Activated T-cell treated with anti-CD3 and anti-CD28 coated beads, Interleukin-2, amount 50 U/mL, for 1 hour (primary cell): ENCODE data around the gene TERT.
"Not testable (repeated sequence)": the region's sequence is repeated elsewhere in the genome, so short reads cannot be mapped to it uniquely, and the experiment has no call there.

Experiments used
- DNase-seq: peaks from one replicate; pipeline ENCODE4 v3.0.0-alpha.2; 2020

Gene TERT

DNA sequence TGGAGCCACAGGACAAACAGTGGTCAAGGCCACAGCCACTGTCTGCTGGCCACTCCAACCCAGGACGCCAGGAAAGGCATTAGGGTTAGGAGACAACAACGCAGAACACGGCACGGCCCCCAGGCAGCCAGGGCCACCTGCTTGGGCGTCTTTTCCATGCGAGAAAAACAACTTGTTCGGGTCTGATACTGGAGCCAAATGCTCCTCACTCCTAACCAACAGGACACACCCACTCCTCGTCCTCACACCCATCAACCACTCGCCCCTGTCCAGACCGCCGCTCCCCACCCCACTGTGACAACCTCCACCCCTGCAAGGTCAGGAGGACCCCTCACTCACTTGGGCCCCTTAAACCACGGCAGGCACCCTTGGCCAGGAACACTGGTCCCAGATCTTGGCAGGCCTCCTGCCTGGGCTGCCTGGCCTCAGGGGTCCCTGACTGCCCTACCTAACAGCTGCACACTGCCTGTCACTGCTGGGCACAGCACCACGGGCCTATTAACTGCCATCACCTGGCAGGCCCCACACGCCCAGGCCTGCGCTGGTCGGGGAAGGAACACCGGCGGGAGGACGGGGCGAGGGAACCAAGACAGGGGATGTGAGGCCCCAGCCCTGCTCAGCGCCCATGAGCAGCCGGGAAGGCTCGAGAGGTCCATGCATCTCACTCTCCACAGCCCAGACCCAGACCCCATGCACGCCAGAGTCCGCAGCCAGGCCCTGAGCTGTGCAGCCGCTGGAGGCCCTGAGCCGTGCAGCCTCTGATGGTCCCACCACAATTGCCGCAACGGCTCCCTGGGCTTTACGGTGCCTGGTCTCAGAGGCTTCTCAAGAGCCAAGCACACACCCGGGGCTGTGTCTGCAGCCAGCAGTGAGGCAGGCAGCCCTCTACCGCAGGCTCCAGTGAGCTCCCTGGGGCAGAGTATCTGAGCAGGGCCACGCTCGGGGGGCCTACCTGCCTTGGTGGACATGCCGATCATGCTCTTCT lies 36.3 kb upstream of the TERT start:
- DNase-seq, result no peak

DNA sequence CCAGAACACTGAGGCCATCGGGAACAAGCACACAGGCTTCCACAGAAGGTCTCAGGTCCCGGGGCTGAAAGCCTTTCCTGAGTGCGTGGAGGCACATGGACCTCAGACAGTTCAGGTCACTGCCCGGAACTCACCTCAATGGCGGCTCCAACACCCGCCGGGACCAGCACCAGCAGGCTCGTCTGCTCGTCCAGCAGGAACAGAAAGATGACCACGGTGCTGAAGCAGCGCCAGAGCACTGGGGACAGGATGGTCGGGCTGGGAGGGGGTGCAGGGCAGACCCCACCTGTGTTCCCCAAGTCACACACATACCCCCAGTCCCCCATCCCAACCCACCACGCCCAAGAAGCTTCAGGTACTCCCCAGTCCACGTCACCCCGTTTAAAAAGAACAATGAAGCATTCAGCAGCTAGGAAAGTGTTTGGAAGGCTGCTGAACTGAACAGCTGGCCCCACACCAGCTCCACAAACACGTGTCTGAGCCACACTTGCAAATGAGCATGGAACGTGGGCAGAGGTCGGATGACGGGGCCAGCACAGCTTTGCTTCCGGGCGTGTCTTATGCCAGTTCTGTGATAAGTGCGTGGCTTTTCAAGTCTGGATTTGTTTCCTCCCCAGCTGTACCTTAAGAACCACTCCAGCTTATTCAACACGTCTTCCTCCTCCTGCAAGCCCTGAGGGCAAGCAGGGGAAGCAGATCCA lies 35.4 kb upstream of the TERT start:
- DNase-seq, result no peak

GRCh38 chr5:1329111-1329579 lies 34.3 kb upstream of the TERT start:
- no peak for DNase-seq

- not testable (repeated sequence) for DNase-seq
Measured at GRCh38 chr5:1328237-1329110, 33.6 kb upstream of the TERT start.

GRCh38 chr5:1326901-1327756 lies 32.3 kb upstream of the TERT start:
- peak; percentile 4 for DNase-seq

- not testable (repeated sequence) for DNase-seq
Measured at GRCh38 chr5:1326532-1326875, 31.6 kb upstream of the TERT start.

DNA sequence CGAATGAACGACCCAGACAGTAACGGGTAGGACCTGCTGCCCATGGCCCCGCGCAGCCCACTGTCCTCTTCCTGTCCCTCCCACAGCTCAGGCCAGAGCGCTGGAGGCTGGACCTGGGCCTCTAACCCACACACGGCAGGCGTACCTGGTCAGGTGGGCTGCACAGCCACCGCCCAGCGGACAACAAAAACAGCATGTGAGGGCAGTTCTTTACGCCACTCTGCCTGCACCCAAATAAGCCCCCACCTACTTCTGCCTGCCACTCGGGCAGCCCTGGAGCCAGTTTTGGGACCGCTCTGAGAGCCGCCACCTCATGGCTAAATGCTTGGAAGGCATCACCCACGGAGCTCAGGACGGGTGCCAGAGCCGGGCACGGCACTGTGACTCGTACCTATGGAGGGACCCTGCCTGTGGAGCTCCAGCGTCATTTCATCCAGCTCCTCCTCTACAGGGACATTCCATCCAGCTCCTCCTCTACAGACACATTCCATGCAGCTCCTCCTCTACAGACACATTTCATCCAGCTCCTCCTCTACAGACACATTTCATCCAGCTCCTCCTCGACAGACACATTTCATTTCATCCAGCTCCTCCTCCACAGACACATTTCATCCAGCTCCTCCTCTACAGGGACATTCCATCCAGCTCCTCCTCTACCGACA lies 31.1 kb upstream of the TERT start:
- peak; percentile 11 for DNase-seq

- no peak for DNase-seq
Measured at GRCh38 chr5:1325191-1325741, 30.4 kb upstream of the TERT start.

DNA sequence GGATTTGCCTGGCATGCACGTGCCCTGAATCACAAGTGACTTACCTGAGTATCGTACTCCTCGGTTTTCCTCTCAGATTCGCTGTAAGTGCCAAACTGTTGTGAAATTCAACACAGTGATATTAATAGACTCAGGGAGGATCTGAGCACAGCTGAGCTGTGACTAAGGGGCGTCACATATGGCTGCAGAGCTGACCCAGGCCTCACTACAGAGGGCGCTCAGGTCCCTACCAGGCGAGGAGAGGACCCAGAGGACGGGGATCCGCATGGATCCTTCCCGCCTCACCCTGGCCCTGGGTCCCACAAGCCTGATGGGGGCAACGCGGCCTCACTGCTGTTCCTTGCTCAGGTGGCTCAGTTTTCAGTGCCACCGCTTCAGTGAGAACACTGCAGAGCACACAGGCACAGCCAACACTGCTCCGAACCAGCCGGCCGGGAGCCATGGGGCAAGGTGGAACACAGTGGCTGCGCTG lies 29.9 kb upstream of the TERT start:
- DNase-seq, result no peak

DNA sequence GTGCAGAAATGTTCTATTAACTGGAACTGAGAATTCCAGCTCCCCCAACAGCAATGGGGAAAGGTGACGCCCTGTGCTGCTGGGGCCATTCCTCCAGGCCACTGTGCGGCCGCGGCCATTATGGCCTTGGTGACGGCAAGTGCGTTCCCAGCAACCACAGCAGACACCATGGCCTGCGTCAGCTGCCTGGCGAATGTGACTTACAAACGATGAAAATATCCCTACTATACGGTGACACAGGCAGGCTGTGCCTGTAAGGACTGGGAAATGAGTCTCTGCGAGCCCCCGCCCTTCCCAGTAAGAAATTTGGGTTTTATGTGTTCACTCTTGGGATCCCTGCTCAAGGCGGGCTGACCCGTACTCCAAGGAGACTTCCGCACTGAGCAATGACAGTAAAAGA lies 29.4 kb upstream of the TERT start:
- DNase-seq, result peak; percentile 7

DNA sequence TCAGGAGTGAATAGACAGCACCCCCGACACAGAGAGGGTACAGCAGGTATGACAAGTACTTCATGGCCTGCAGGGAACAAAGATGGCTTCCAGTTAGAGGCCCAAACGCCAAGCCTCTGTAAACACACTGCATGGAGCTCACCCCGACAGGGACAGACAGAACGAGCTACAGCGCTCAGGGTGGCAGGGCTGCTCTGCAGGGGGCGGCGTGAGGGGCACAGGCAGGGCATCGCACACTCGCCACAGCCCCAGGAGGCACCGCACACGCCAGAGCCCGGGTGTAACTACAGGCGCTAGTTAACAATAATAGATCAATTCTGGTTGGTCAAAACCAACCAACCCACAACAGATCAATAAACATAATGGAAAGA lies 28.9 kb upstream of the TERT start:
- DNase-seq, result peak; percentile 10

DNA sequence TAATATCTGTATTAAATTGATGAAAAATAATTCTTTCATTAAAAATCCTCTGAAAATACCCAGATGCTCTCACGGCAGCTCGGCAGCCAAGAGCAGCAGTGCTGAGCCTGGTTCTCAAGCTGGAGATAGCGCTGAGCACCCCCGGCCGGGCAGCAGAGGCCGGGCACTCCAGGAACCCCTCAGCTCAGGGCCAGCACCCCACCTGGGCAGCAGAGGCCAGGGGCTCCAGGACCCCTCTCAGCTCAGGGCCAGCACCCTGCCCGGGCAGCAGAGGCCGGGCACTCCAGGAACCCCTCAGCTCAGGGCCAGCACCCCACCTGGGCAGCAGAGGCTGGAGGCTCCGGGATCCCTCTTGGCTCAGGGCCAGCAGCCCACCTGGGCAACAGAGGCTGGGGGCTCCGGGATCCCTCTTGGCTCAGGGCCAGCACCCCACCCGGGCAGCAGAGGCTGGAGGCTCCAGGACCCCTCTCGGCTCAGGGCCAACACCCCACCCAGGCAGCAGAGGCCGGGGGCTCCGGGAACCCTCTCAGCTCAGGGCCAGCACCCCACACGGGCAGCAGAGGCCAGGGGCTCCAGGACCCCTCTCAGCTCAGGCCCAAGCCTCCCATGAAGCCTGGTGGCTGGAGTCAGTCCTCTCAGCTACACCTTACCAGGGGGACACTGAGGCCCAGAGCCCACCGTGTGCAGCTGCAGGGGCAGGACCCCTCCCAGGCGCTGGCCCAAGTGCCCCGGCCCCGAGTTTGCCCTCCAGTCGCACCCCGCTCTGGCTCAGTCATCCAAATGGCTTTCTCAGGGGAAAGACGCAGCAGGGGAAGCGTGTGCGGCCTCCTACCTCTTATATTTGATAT lies 28.3 kb upstream of the TERT start:
- DNase-seq, result peak; percentile 10

- peak; percentile 15 for DNase-seq
Measured at GRCh38 chr5:1322036-1322900, 27.4 kb upstream of the TERT start.

GRCh38 chr5:1321576-1321975 lies 26.7 kb upstream of the TERT start:
- DNase-seq, result peak; percentile 10

DNA sequence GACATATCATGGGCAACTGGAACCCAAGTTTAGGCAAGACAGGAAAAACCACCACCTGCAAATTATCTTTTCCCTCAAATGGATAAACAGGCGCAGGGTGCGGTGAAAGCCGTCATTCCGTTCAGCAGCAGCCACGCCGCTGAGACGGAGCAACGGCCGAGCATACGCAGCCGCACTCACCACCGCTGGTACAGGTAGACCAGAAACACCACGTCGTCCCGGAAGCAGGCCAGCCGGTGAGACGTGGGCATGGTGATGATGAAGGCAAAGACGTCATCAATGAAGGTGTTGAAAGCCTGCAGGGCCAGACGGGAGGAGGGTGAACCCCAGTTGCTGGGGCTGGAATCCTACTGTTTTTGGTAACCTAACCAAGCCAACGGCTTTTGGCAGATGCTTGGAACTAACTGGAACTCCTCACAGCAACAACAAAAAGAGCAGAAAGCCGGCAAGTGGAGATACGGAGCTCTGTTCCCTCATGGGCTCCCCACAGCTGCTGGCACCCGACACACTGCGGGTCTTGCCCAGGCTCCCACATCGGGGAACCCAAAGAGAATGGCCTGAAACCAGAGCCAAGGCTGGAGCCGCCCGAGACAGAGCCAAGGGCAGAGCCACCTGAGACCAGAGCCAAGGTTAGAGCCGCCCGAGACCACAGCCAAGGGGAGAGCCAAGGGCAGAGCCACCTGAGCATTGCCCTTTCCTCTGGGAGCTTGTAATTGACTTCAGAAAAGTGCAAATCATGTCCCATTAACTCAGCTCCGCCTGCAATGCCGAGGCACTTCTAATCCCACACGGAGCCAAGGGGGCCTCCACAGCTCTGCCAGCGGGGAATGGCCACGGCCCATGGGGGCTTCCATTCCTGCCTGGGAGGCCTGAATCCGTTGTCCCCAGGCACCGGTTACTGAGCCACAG lies 25.8 kb upstream of the TERT start:
- DNase-seq, result peak; percentile 16

DNA sequence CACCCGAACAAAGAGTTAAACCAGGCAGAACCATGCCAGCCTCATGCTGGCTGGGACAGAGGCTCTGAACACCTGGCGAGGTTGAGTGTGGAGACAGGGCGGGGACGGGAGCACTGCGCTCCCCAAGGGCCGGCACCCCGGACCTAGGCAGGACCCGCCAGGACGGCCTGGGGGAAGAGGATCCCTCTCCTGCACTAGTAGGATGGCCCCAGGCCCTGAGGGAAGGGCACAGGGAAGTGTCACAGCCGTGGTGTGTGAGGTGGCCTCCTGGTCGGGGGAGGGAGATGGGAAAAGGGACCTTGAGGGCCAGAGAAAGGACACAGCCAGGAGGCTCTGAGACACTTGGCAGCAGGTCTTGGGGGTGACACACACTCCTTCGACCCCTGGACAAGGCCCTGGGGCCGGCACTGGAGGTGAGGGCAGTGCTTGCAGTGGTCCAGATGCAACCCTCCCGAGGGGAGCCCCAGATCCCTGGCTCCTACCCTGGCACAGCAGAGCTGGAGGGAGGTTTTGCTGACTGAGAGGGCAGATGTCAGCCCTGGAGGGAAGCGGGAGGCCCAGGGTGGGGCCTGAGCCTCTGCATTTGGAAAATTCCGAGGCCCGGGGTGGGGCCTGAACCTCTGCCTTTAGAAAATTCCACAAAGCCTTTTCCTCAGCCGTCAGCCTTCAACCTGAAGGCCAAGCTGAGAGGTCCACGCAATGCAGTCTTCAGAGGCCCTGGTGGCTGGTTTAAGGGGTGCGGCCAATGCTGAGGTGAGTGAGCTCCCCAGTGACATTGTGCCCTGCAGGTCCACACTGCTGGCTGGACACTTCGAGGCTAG lies 24.8 kb upstream of the TERT start:
- DNase-seq, result peak; percentile 15

DNA sequence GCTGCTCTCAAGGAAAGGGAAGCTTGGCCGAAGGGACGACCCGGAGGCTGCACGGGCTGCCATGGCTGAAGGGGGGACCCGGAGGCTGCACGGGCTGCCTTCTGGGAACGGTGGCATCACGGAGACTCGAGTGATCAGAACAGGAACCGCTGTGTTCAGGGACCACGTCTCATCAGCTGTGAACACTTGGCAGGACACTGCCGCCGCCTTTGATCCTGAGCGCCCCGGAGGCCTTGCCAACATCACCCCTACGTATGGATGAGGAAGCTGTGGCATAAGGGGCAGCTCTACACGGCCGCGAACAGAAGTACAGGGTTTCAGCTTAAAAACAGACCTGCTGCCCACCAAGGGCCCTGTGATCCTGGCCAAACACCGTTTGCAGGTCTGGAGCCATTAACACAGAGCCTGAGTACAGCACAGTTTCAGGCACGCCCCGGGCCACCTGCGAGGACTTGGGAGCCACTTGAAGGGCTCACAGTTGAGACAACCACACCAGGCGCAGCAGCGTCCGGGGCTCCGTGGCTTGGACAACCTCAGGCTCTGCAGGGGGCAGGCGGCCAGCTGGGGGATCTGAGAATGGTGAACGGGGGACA lies 23.9 kb upstream of the TERT start:
- DNase-seq, result peak; percentile 13
